ENCODE data around the gene MAP2K1. TPM values are rescaled to one million over a fixed set of nuclear protein-coding genes. Genes with fewer than 3 reads are reported as not detected.

Gene MAP2K1
- total and polyA plus RNA-seq, 9 of the 15 experiments (the other 6 are each of a cell fraction or from before 2014, with no cell fraction given): 7.5 to 58.3 (median 30.0) TPM

DNA sequence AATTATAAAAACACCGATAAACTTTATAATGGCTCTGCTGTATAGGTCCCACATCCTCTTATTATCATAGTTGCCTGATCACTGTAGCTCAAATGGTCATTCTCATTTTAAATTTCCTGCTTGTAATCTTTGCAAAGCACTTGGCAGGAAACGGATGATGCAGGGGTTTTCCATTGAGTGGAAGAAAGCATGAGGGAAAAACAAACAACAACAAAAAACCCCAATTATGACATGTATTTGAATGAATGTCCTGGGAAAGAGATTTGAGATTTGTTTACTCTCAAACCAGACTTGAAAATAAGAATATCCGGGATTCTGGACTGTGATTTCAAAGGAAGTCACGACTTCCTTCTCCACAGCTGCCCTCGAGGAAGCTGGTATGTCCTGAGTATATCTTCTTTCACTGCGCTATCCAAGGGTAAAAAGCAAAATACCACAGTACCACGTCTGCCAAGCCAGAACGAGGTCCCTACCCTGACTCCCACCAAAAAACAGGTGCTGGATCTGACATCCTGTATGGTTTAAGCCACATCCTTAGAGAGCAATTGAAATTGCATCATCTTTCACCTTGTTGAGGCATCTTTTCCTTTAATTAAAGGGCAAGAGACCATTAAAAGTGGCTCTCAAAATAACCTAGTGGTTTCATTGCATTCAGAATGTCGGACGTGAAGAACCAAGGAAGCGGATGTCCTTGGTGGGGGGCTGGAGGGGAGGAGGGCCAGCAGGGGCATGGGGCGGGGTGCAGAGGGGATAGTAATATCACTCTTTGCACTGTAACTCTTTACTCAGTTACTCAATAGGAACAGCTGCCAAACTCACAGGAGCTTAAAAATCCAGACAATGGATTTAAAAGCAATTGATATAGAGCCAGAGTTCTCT lies 16.7 kb upstream of the MAP2K1 start (continued):
- TF ChIP-seq, protein P1, sequence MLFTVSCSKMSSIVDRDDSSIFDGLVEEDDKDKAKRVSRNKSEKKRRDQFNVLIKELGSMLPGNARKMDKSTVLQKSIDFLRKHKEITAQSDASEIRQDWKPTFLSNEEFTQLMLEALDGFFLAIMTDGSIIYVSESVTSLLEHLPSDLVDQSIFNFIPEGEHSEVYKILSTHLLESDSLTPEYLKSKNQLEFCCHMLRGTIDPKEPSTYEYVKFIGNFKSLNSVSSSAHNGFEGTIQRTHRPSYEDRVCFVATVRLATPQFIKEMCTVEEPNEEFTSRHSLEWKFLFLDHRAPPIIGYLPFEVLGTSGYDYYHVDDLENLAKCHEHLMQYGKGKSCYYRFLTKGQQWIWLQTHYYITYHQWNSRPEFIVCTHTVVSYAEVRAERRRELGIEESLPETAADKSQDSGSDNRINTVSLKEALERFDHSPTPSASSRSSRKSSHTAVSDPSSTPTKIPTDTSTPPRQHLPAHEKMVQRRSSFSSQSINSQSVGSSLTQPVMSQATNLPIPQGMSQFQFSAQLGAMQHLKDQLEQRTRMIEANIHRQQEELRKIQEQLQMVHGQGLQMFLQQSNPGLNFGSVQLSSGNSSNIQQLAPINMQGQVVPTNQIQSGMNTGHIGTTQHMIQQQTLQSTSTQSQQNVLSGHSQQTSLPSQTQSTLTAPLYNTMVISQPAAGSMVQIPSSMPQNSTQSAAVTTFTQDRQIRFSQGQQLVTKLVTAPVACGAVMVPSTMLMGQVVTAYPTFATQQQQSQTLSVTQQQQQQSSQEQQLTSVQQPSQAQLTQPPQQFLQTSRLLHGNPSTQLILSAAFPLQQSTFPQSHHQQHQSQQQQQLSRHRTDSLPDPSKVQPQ (CRISPR knock-in tag; IDR thresholded peaks at IDR 0.05; ENCODE audit: borderline replicate concordance): no peak
- TF ChIP-seq, protein P2, sequence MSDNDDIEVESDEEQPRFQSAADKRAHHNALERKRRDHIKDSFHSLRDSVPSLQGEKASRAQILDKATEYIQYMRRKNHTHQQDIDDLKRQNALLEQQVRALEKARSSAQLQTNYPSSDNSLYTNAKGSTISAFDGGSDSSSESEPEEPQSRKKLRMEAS (CRISPR knock-in tag; IDR thresholded peaks at IDR 0.05): no peak
- no peak for TF ChIP-seq ZNF717 (CRISPR knock-in tag; IDR thresholded peaks at IDR 0.05)
- no peak for TF ChIP-seq ERF (CRISPR knock-in tag; IDR thresholded peaks at IDR 0.05)
- no peak for TF ChIP-seq USF2 (CRISPR knock-in tag; IDR thresholded peaks at IDR 0.05)
- TF ChIP-seq, protein P3, sequence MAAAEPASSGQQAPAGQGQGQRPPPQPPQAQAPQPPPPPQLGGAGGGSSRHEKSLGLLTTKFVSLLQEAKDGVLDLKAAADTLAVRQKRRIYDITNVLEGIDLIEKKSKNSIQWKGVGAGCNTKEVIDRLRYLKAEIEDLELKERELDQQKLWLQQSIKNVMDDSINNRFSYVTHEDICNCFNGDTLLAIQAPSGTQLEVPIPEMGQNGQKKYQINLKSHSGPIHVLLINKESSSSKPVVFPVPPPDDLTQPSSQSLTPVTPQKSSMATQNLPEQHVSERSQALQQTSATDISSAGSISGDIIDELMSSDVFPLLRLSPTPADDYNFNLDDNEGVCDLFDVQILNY (CRISPR knock-in tag; IDR thresholded peaks at IDR 0.05): no peak
- no peak for TF ChIP-seq BRF1 (IDR thresholded peaks at IDR 0.05; ENCODE audit: borderline replicate concordance, extremely low read depth, insufficient read length)
- TF ChIP-seq SRSF7 (optimal IDR thresholded peaks at IDR 0.05; ENCODE audit: low read depth, low read length): no peak
- TF ChIP-seq HINFP (tag; conservative IDR thresholded peaks at IDR 0.05; ENCODE audit: low read depth): no peak
- no peak for TF ChIP-seq RFX1 (IDR thresholded peaks at IDR 0.05)
- no peak for TF ChIP-seq ZFP1 (CRISPR knock-in tag; IDR thresholded peaks at IDR 0.05)
- TF ChIP-seq WHSC1 (IDR thresholded peaks at IDR 0.05; ENCODE audit: low read length): no peak
- TF ChIP-seq ZBTB8A (IDR thresholded peaks at IDR 0.05; ENCODE audit: partially characterized antibody): no peak
- TF ChIP-seq ZNF253 (CRISPR knock-in tag; conservative IDR thresholded peaks at IDR 0.05): no peak
- TF ChIP-seq ZHX1 (conservative IDR thresholded peaks at IDR 0.05; ENCODE audit: low read length): no peak
- no peak for TF ChIP-seq KLF10 (CRISPR knock-in tag; IDR thresholded peaks at IDR 0.05)
- no peak for TF ChIP-seq HDAC3 (IDR thresholded peaks at IDR 0.05; ENCODE audit: borderline replicate concordance, partially characterized antibody)
- no peak for TF ChIP-seq CC2D1A (IDR thresholded peaks at IDR 0.05)
- no peak for TF ChIP-seq ZNF778 (CRISPR knock-in tag; IDR thresholded peaks at IDR 0.05)
